Loucy (cell line): ENCODE measurements around the gene ETS2.

Experiments used
- H2AFZ ChIP-seq: fragments of 200-600 bp; sonication (generic); 2 replicates; pipeline ENCODE4 v1.6.0; 2016; ENCODE audit warnings: antibody characterized with exemption, mild to moderate bottlenecking, low read length, moderate library complexity
- H3F3A ChIP-seq: fragments of 200-600 bp; 2 replicates; pipeline ENCODE4 v1.6.0; 2016; ENCODE audit warnings: antibody characterized with exemption, low read depth, mild to moderate bottlenecking
- H3K27me3 ChIP-seq: fragments of 200-600 bp; sonication (generic); 2 replicates; pipeline ENCODE4 v1.6.1; 2014; ENCODE audit warnings: low read length, mild to moderate bottlenecking; ENCODE audit not compliant: insufficient read depth, poor library complexity, severe bottlenecking
- H3K36me3 ChIP-seq: fragments of 200-600 bp; sonication (generic); 2 replicates; pipeline ENCODE4 v1.6.1; 2016; ENCODE audit warnings: low read length; ENCODE audit not compliant: insufficient read depth
- H3K4me1 ChIP-seq: fragments of 200-600 bp; sonication (generic); 2 replicates; pipeline ENCODE4 v1.5.1; 2014; ENCODE audit warnings: low read length, mild to moderate bottlenecking; ENCODE audit not compliant: insufficient read depth, poor library complexity, severe bottlenecking
- H3K4me2 ChIP-seq: fragments of 200-600 bp; sonication (generic); 2 replicates; pipeline ENCODE4 v1.6.0; 2014; ENCODE audit warnings: antibody characterized with exemption, low read length, low read depth, mild to moderate bottlenecking; ENCODE audit not compliant: poor library complexity, severe bottlenecking
- H3K4me3 ChIP-seq: fragments of 200-600 bp; sonication (generic); 2 replicates; pipeline ENCODE4 v1.5.1; 2014; ENCODE audit warnings: low read length, mild to moderate bottlenecking, mixed read lengths; ENCODE audit not compliant: poor library complexity, severe bottlenecking
- H3K79me2 ChIP-seq: fragments of 200-600 bp; sonication (generic); 2 replicates; pipeline ENCODE4 v1.6.1; 2014; ENCODE audit warnings: low read length; ENCODE audit not compliant: insufficient read depth
- H3K9ac ChIP-seq: fragments of 200-600 bp; sonication (generic); 2 replicates; pipeline ENCODE4 v1.6.0; 2014; ENCODE audit warnings: mild to moderate bottlenecking, low read depth, low read length, moderate library complexity; ENCODE audit not compliant: poor library complexity, severe bottlenecking
- H3K9me2 ChIP-seq: fragments of 200-600 bp; sonication (generic); replicated peaks from 2 replicates; pipeline ENCODE4 v1.6.1; 2016; ENCODE audit warnings: low read depth, low read length, mixed read lengths
- H3K9me3 ChIP-seq: fragments of 200-600 bp; sonication (generic); 2 replicates; pipeline ENCODE4 v1.6.1; 2014; ENCODE audit warnings: mild to moderate bottlenecking, antibody characterized with exemption, low read length, low read depth; ENCODE audit not compliant: insufficient read depth
- H4K20me1 ChIP-seq: fragments of 200-600 bp; sonication (generic); 2 replicates; pipeline ENCODE4 v1.6.0; 2014; ENCODE audit warnings: antibody characterized with exemption, low read length, mild to moderate bottlenecking; ENCODE audit not compliant: insufficient read depth, poor library complexity, severe bottlenecking
- CTCF ChIP-seq: fragments of 200-600 bp; sonication (generic); conservative IDR thresholded peaks from 2 replicates; pipeline ENCODE4 v1.5.1; 2014; ENCODE audit warnings: mild to moderate bottlenecking, antibody characterized with exemption, low read length
- EZH2phosphoT487 ChIP-seq: fragments of 200-600 bp; IDR thresholded peaks from 2 replicates; pipeline ENCODE4 v1.6.1; 2018; ENCODE audit warnings: antibody characterized with exemption, mild to moderate bottlenecking, moderate library complexity, borderline replicate concordance

The ETS2 gene

DNA sequence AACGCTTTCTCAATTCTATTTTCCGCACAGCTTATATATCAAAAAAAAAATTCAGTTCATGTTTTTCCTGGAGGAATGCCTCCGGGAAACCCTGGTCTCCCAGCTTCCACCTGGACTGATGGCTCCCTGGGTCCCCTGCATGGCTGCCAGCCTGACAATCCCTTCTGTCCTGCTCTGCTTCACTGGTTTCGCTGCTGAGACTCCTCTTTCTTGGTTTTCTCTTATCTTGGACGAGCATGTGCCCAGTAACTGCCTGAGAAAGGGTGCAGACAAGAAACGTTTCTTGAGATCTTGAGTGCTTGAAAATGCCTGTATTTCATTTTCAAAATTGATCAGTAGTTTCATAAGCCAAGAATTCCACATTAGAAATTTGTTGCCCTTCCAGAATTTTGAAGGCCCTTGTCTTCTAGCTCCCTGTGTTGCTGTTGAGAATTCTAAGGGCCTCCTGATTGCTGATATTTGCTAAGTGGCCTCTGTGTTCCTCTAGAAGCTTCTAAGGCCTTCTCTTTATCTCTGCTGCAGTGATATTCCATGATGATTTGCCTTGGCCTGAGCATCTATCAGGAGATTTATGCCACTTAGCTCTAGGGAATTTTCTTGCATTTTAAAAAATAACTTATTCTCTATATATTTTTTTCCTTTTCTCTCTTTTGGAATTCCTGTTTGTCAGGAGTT lies 44.7 kb downstream of the ETS2 start:
- TF ChIP-seq EZH2phosphoT487 (no peak), CTCF (no peak)
- H3F3A ChIP-seq = no peaks in the 10 kb centered on the region
- H3K4me2 ChIP-seq = no peak overlapping the region
- H3K36me3 ChIP-seq = no peaks in the 10 kb centered on the region
- no peaks in the 10 kb centered on the region for H3K27me3 ChIP-seq
- H4K20me1 ChIP-seq = no peaks in the 10 kb centered on the region
- H3K4me1 ChIP-seq = peaks cover 14% of the 10 kb centered on the region
- no peak overlapping the region for H3K9ac ChIP-seq
- H3K79me2 ChIP-seq = no peaks in the 10 kb centered on the region
- no peaks in the 10 kb centered on the region for H3K9me3 ChIP-seq
- H3K4me3 ChIP-seq = no peak overlapping the region
- H3K9me2 ChIP-seq = no peaks in the 10 kb centered on the region
- H2AFZ ChIP-seq = peak overlapping the region; percentile 9; the same call in 1 of the 2 replicates

GRCh38 chr21:38851101-38851500 lies 45.4 kb downstream of the ETS2 start:
- TF ChIP-seq EZH2phosphoT487 = no peak
- no peak for TF ChIP-seq CTCF
- Histone ChIP-seq H3F3A (no peaks in the 10 kb centered on the region), H3K9ac (no peak overlapping the region), H3K79me2 (no peaks in the 10 kb centered on the region), H3K4me3 (no peak overlapping the region), H3K4me1 (peaks cover 14% of the 10 kb centered on the region), H3K9me2 (no peaks in the 10 kb centered on the region), H3K27me3 (no peaks in the 10 kb centered on the region), H3K4me2 (no peak overlapping the region), H3K36me3 (no peaks in the 10 kb centered on the region), H2AFZ (peak overlapping the region; percentile 70; the same call in 1 of the 2 replicates), H3K9me3 (no peaks in the 10 kb centered on the region), H4K20me1 (no peaks in the 10 kb centered on the region)

DNA sequence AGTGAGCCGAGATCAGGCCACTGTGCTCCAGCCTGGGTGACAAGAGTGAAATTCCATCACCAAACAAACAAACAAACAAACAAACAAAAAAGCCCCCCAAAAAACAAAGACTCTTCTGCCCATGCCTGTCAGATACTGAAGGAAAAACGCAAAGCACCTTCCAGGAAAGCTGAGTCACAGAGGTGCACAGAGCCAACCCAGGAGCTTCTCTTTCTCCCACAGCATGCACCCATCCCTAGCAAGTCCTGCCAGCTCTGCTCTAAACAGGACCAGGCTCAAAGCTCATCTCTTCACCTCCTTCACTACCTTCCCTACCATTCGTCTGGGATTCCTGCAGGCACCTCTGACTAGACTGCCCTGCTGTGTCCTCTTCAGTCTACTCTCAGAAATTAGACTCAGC lies 46.5 kb downstream of the ETS2 start:
- Histone ChIP-seq H4K20me1 (no peaks in the 10 kb centered on the region), H3K27me3 (no peaks in the 10 kb centered on the region), H3K4me2 (no peak overlapping the region), H2AFZ (no peak overlapping the region), H3K4me1 (peaks cover 14% of the 10 kb centered on the region), H3K4me3 (no peak overlapping the region), H3F3A (no peaks in the 10 kb centered on the region), H3K9me2 (no peaks in the 10 kb centered on the region), H3K9me3 (no peaks in the 10 kb centered on the region), H3K9ac (no peak overlapping the region), H3K36me3 (no peaks in the 10 kb centered on the region), H3K79me2 (no peaks in the 10 kb centered on the region)
- no peak for TF ChIP-seq EZH2phosphoT487
- no peak for TF ChIP-seq CTCF
